NCI-H2196 treated with DMSO at 0.1 percent for 48 hours (cell line): ENCODE results near the gene UQCC2.

Source experiments
- DNase-seq: peaks from one replicate; lab custom pipeline; 2025; ENCODE audit not compliant: unreplicated experiment; lab: John Stamatoyannopoulos, UW

UQCC2 gene

GRCh38 chr6:33678233-33678931, 33.1 kb downstream of the UQCC2 start:
- DNase-seq = no peak

- no peak for DNase-seq
Observed at GRCh38 chr6:33677689-33678088, 33.8 kb downstream of the UQCC2 start.

GRCh38 chr6:33677143-33677660, 34.3 kb downstream of the UQCC2 start:
- no peak for DNase-seq

GRCh38 chr6:33676416-33677142, 34.9 kb downstream of the UQCC2 start:
- DNase-seq = no peak

GRCh38 chr6:33675968-33676367, 35.5 kb downstream of the UQCC2 start:
- no peak for DNase-seq

- no peak for DNase-seq
Observed at GRCh38 chr6:33673851-33674250, 37.6 kb downstream of the UQCC2 start.

GRCh38 chr6:33672808-33673207, 38.7 kb downstream of the UQCC2 start:
- no peak for DNase-seq

GRCh38 chr6:33671744-33672072, 39.8 kb downstream of the UQCC2 start:
- DNase-seq = no peak

GRCh38 chr6:33670971-33671743, 40.3 kb downstream of the UQCC2 start:
- no peak for DNase-seq

GRCh38 chr6:33670086-33670660, 41.3 kb downstream of the UQCC2 start:
- DNase-seq = no peak

GRCh38 chr6:33668914-33669313, 42.6 kb downstream of the UQCC2 start:
- no peak for DNase-seq

GRCh38 chr6:33668328-33668727, 43.2 kb downstream of the UQCC2 start:
- no peak for DNase-seq

GRCh38 chr6:33667776-33668175, 43.7 kb downstream of the UQCC2 start:
- no peak for DNase-seq

GRCh38 chr6:33667072-33667471, 44.4 kb downstream of the UQCC2 start:
- DNase-seq = no peak

GRCh38 chr6:33665957-33666356, 45.5 kb downstream of the UQCC2 start:
- DNase-seq = no peak

- no peak for DNase-seq
Observed at GRCh38 chr6:33664506-33665057, 46.9 kb downstream of the UQCC2 start.

- no peak for DNase-seq
Observed at GRCh38 chr6:33663727-33664449, 47.6 kb downstream of the UQCC2 start.

- DNase-seq = no peak
Observed at GRCh38 chr6:33663028-33663427, 48.5 kb downstream of the UQCC2 start.

- no peak for DNase-seq
Observed at GRCh38 chr6:33662318-33662717, 49.2 kb downstream of the UQCC2 start.

GRCh38 chr6:33661106-33661838, 50.2 kb downstream of the UQCC2 start:
- no peak for DNase-seq
